Neutrophil (primary cell): ENCODE results near the gene IL1R2.

ENCODE experiments used
- H3K27ac ChIP-seq: fragments of 200-600 bp; sonication (generic); 2 replicates; pipeline ENCODE4 v1.5.1; 2016; ENCODE audit warnings: mild to moderate bottlenecking, moderate library complexity
- H3K27me3 ChIP-seq: fragments of 200-600 bp; sonication (generic); 2 replicates; pipeline ENCODE4 v1.6.0; 2016; ENCODE audit warnings: mild to moderate bottlenecking
- H3K36me3 ChIP-seq: fragments of 200-600 bp; sonication (generic); 2 replicates; pipeline ENCODE4 v1.5.1; 2017
- H3K4me1 ChIP-seq, 2 experiments: fragments of 200-600 bp in 1 of 2; sonication (generic) in 1 of 2; 1 replicate in 1 of 2; 2 replicates in 1 of 2; pipeline versions ENCODE4 v1.5.1 to v1.6.1; 2013 to 2016; ENCODE audit warnings: low read depth in 1 of 2, low read length in 1 of 2, mild to moderate bottlenecking in 1 of 2, moderate library complexity in 1 of 2; ENCODE audit not compliant: control insufficient read depth in 1 of 2, insufficient read depth in 1 of 2
- H3K4me3 ChIP-seq, 2 experiments: fragments of 200-600 bp in 1 of 2; sonication (generic) in 1 of 2; 1 replicate in 1 of 2; 2 replicates in 1 of 2; pipeline ENCODE4 v1.5.1; 2013 to 2016; ENCODE audit warnings: low read depth in 1 of 2, low read length in 1 of 2, mild to moderate bottlenecking in 1 of 2, moderate library complexity in 1 of 2
- H3K9me3 ChIP-seq: fragments of 200-600 bp; sonication (generic); 2 replicates; pipeline ENCODE4 v1.5.1; 2016
- TF ChIP-seq, protein P1 (sequence below): fragments of 200-600 bp; sonication (generic); IDR thresholded peaks from 2 replicates; pipeline ENCODE4 v1.5.1; 2016; ENCODE audit warnings: antibody characterized with exemption

IL1R2 gene

DNA sequence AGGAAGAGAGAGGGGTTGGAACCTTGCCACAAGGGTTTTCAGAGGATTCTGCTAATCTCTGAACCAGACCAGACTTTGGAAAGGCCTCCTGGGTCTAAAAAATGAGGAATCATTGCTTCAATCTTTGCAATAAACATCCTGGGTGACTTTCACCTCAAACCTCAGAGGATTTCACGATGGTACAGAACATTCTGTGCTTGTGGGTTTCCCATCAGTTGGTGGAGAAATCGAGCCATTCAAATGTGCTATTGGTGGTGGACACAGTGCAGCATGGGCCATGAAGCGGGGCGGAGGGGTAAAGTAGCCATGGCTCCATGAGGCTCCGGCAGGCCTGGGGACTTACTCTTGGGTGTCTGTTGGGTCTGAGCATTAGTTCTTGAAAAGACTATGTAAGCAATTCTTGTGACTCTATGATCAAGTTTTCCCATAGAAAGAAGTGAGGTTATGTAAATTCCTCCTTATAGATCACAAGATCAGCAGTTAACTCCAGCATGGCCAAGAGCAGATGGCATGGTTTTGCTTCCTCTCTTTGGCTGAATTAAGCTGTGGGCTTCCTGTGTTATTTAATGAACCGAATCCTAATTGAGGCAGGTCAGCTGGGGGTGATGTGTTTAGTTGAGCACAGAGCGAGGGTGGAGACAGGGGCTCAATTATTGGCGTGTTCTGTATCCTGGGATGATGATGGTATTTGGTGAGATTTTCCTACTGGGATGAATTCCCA is 1.9 kb upstream of the IL1R2 start:
- H3K27me3 ChIP-seq: no peaks in the 10 kb centered on the region
- TF ChIP-seq, protein P1, sequence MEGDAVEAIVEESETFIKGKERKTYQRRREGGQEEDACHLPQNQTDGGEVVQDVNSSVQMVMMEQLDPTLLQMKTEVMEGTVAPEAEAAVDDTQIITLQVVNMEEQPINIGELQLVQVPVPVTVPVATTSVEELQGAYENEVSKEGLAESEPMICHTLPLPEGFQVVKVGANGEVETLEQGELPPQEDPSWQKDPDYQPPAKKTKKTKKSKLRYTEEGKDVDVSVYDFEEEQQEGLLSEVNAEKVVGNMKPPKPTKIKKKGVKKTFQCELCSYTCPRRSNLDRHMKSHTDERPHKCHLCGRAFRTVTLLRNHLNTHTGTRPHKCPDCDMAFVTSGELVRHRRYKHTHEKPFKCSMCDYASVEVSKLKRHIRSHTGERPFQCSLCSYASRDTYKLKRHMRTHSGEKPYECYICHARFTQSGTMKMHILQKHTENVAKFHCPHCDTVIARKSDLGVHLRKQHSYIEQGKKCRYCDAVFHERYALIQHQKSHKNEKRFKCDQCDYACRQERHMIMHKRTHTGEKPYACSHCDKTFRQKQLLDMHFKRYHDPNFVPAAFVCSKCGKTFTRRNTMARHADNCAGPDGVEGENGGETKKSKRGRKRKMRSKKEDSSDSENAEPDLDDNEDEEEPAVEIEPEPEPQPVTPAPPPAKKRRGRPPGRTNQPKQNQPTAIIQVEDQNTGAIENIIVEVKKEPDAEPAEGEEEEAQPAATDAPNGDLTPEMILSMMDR: no peak

DNA sequence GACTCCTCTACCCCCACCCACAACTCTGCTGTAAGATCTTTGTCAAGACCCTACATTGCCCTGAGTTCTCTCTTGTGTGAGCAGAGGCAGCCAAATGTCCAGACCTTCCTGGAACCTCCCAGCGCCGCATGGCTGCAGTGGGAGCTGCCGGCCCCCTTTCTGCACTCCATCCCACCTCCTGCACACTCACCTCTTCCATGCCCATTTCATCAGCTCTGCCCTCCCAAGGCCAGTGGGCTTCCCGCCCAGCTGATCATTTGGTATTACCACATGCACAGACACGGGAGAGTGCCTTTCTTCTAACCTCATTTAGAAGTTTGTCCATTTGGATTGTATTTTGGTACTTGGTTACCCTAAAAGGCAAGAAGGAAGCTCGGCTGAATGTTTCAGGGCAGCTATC is 2.0 kb downstream of the IL1R2 start:
- Histone ChIP-seq H3K27me3 (no peaks in the 10 kb centered on the region), H3K4me1 (peaks cover 86 to 98% of the 10 kb centered on the region in 2 experiments), H3K27ac (peak overlapping the region; percentile 93), H3K9me3 (no peaks in the 10 kb centered on the region), H3K36me3 (peaks cover 45% of the 10 kb centered on the region), H3K4me3 (peak overlapping the region; percentile 72 to 87)
- TF ChIP-seq, protein P1: no peak

More for the DNA sequence above, 1.9 kb upstream of the IL1R2 start:
- Histone ChIP-seq H3K9me3 (no peaks in the 10 kb centered on the region), H3K36me3 (peaks cover 11% of the 10 kb centered on the region), H3K4me3 (no peak overlapping the region), H3K27ac (peak overlapping the region; percentile 93), H3K4me1 (peaks cover 51 to 66% of the 10 kb centered on the region in 2 experiments)

DNA sequence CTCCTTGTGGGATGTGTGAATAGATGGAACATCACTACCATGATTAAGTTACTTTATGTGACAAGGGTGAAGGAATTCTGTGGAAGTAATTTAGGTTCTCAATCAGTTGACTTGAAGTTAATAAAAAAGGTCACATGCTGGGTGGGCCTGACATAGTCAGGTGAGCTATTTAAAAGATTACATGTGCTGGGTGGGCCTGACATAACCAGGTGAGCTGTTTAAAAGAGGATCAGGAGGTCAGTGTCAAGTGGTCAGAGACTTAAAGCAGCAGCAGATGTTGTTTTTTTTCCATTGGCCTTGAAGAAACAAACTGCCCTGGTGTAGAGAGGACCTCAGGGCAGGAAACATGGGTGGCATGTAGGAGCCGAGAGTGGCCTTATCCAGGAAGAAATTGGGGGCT is 3.3 kb downstream of the IL1R2 start:
- no peaks in the 10 kb centered on the region for H3K9me3 ChIP-seq
- peak overlapping the region; percentile 72 to 87 for H3K4me3 ChIP-seq
- H3K27me3 ChIP-seq: no peaks in the 10 kb centered on the region
- H3K36me3 ChIP-seq: peaks cover 58% of the 10 kb centered on the region
- TF ChIP-seq, protein P1: no peak
- peak overlapping the region; percentile 93 for H3K27ac ChIP-seq
- peaks cover 86 to 93% of the 10 kb centered on the region in 2 experiments for H3K4me1 ChIP-seq

DNA sequence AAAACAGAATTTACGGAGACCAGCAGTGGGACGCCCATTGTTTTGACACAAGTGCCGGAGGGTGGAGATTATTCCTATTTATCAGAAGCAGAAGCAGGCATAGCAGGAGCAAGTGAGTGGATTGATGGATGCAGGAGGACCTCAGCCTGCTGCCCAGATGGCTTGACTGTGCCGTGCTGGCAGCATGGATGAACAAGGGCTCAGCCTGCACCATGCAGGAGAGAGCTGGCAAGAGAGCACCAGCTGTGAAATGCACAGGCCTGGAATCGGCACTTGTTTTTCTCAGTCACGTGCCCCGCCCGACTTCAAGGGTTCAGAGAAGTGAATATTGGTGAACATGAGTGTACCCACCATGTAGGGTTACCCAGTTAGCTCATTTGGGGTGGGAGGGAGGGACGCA is 4.0 kb downstream of the IL1R2 start:
- H3K36me3 ChIP-seq: peaks cover 66% of the 10 kb centered on the region
- TF ChIP-seq, protein P1: no peak
- H3K4me1 ChIP-seq: peaks cover 86% of the 10 kb centered on the region in 2 experiments
- peak overlapping the region; percentile 93 for H3K27ac ChIP-seq
- peak overlapping the region in 1 of 2 experiments; percentile 87 for H3K4me3 ChIP-seq
- no peaks in the 10 kb centered on the region for H3K27me3 ChIP-seq
- H3K9me3 ChIP-seq: no peaks in the 10 kb centered on the region

DNA sequence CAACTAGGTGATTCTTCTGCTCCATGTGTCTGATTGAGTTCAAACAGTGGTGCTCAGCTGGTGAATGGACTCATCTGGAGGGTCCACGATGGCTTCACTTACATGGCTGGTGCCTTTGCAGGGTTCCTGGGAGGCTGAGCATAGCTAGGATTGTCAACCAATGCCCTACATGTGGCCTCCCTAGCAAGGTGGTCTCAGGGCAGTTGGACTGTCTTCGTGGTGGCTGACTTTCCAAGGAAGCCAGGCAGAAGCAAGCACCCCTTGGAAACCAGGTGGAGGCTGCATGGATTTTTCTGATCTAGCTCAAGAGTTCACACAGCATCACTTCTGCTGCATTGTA is 6.8 kb downstream of the IL1R2 start:
- peaks cover 77% of the 10 kb centered on the region for H3K36me3 ChIP-seq
- no peaks in the 10 kb centered on the region for H3K27me3 ChIP-seq
- no peak overlapping the region for H3K4me3 ChIP-seq
- peaks cover 64 to 90% of the 10 kb centered on the region in 2 experiments for H3K4me1 ChIP-seq
- TF ChIP-seq, protein P1: no peak
- H3K27ac ChIP-seq: peak overlapping the region; percentile 54
- H3K9me3 ChIP-seq: no peaks in the 10 kb centered on the region
